Non-pigmented ciliary epithelial cell (primary cell): ENCODE measurements around the gene NCEH1.

ENCODE experiments used
- DNase-seq: peaks from one replicate; pipeline ENCODE4 v3.0.0-alpha.2; 2010; ENCODE audit warnings: low read depth

NCEH1 gene

DNA sequence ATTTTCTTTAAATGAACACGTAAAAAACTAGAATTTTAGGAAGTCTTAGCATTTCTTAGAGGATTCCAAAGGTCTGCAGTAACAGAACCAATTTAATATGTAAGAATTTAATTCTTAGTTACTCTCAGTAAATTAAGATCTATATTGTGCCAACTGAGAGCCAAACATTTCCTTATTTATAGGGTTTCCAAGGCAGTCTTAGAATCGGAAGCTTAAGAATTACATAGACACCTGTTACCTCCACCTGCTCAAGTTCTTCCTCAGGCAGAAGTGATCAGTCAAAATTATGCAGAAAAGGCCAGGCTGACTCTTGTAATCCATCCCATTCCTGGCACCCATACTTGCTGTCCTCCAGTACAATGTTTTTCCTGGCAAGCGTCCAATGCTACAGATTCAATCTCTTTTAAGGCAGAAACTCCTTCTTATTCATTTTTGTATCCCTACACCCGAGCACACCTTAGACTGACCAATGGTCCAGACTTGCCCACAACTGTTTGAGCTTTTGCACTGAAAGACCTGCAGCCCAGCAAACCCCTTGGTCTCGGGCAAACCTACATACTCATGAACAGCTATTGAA is 64.3 kb downstream of the NCEH1 start:
- DNase-seq: no peak

DNA sequence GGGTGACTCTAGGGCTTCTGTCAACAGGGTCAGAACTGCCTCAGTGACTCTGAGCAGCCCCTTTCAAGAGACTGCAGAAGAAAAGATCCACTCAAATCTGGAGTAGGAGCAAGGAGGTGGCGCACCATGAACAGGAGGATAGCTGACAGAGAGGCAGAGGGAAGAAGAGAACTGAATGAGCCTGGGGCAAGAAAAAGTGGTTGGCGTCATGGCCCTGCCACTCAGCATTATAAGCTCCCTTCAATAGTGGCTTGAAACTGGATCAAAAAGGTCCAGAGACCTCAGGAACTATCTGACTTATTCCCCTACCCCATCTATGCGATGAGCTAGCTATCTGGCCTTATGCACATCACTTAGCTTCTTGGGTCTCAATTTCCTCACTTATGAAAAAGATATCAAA is 66.6 kb downstream of the NCEH1 start:
- no peak for DNase-seq

DNA sequence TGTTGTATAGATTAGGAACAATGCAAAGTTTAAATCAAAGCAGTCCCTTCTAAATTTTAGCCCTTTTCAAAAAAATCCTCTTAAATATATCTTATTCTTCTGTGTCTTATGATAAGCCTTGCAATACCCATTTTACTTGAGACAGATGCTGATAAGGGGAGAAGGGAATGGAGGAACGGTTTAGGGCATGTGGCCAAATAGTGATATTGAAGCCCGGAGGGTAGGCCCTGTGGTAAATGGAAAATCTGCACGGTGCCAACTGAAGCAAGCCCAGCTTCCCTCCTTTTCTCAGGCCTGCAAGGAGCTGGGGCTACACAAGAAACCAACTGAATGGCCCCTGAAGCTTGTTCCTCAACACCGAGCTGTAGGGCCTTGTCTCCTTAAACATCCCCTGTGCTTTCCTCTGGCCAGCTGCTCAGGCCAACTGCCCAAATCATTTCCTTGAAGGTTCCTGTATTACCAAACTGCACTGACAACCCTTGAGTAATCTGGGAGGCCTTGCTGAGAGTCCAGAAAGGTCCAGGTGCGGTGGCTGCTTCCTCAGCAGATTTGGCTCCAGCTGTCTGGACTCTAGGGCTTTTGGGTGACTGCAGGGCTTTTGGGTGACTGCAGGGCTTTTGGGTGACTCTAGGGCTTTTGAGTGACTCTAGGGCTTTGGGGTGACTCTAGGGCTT is 67.2 kb downstream of the NCEH1 start:
- no peak for DNase-seq

DNA sequence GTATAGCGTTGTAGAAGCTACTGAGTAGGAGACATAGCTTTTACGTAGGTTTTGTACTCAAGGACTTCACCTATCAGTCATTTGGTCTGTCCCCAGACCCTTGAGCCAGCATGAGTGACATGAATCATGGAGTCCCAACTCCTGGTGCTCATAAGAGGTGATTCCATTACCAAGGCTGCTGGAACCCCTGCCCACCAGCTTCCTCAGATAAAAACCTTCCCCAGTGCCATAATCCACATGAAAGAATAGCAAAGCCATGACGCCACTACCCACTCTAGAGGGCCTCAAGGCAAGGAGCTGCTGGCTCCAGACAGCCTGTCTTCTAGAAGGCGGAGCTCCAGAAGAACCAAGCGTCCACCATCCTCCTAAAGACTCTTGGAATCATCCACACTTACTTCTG is 69.6 kb downstream of the NCEH1 start:
- no peak for DNase-seq

- no peak for DNase-seq
Observed at GRCh38 chr3:172640751-172641150, 70.1 kb downstream of the NCEH1 start.

DNA sequence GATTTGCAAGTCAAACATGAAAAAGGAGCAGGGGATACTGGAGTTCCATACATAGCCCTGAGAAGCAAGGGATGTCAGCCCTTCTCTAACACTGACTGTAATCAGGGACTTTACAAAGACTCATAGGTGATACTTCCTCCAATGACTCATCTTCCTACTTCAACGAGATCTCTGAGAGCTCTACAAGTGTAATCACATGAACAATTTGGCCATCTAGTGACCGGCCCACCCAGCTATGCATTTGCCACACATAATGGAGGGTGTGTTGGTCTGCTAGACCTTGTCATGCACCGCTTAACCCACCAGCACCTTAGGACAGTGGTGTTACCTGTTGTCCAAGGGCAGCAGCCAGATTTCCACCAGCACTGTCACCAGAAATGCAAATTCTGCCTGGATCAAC is 75.3 kb downstream of the NCEH1 start:
- no peak for DNase-seq

DNA sequence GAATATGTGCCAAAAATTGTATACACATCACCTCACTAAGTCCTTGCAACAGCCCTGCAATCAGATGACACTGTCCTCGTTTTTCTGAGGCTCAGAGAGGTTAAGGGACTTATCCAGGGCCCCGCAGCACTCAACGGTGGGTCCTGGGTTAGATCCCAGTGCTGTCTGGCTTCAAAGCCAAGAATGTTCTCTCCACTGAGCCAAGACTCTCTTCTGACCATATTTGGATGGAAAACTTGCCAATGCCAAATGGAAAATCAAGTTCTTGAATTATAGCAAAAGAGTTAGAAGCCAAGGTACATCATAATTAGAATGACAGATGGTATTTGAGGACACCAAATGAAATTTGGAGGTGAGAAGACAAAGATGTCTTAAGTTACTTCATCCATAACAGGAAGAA is 75.9 kb downstream of the NCEH1 start:
- no peak for DNase-seq

DNA sequence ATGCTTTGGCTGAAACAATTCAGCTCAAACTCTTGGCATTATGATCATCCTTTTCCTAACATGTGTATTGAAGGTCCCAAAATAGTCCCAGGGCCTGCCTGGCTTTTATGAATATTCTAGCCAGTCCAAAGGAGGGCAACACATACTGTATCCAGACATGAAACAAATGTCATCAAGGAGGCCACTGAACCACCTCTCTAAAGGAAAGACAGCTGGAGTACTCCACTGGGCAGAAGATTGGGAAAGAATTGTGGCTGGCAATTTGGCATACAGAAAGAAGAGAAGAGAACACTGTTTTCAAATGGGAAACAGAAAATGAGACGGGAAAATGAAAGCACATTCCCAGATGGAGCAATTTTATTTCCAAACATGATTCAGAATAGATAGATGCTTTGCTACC is 80.6 kb downstream of the NCEH1 start:
- DNase-seq: no peak

GRCh38 chr3:172629470-172629869 is 81.4 kb downstream of the NCEH1 start:
- no peak for DNase-seq

GRCh38 chr3:172627057-172627809 is 83.6 kb downstream of the NCEH1 start:
- DNase-seq: no peak

GRCh38 chr3:172626021-172626640 is 84.7 kb downstream of the NCEH1 start:
- no peak for DNase-seq

DNA sequence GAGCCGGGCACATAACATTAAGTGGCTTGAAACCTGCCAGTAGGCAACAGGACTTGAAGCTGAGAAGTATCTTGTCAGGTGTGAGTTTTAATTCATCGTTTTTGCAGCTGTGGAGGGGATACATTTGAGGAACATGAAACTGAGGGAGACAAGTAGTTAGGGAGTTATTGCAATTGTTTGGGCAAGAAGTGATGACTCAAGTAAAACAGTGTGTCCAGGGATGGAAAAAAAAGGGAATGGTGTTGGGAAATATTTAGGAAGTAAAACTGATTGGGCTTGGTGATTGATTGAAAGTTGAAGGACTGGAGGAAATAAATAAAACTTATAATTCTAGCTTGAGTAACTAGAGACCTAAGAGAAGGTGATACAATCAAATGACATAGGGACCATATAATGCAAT is 85.5 kb downstream of the NCEH1 start:
- DNase-seq: no peak

- DNase-seq: no peak
Observed at GRCh38 chr3:172624999-172625398, 85.9 kb downstream of the NCEH1 start.

DNA sequence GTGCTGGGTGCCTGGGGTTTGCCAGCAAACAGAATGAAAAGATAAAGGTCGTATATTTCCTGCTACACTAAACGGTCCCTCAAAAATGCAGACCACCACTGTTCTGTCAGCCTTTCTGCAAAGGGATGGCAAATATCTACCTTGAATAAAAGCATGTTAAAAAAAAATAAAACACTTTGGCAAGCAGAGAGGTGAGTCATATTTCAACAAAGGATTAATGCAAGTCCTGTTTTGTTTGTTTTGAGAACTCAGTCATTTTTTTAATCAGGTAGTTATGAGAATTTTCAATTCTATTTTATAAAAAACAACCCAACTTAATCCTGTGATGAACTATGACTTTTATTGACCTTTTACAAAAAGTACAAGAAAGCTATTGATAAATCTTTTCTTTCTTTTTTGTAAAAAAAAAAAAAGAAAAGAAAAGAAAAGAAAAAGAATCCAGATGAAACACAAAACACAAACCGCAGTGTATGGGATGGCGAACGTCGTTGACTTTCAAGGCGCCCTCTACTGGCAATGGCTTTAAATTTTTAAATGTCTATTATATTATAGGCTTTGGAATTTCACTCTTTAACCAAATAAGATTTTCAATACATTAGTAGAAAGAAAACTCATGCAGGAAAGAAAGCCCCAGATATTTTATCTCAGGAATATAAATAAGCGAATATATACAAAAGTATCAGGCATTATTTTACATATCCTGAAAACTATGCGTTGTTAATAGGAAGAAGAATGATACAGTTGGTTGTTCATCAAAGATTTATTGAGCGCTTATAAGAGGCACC is 87.8 kb downstream of the NCEH1 start:
- no peak for DNase-seq

- DNase-seq: no peak
Observed at GRCh38 chr3:172622156-172622555, 88.7 kb downstream of the NCEH1 start.

- DNase-seq: no peak
Observed at GRCh38 chr3:172617976-172618375, 92.9 kb downstream of the NCEH1 start.

DNA sequence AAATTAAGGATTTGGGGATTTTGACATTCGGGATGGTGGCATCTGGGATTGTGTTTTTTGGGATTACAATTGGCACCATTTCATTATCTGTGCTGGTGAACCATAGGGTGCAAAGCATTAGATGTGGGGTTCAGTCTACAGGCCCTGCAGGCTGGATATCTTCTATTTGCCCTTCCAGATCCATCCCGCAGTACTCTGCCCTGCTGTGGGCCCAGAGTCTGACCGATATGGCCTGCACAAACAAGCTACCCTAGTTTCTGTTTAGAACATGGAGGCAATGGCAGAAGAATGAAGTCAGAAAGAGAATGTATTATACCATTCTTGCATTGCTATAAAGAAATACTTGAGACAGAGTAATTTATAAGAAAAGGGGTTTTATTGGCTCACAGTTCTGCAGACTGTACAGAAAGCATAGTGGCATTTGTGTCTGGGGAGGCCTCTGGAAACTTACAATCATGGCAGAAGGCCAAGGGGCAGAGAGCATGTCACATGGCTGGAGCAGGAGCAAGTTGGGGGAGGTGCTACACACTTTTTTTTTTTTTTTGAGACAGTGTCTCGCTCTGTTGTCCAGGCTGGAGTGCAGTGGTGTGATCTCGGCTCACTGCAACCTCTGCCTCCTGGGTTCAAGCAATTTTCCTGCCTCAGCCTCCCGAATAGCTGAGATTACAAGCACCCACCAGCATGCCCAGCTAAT is 93.7 kb downstream of the NCEH1 start:
- DNase-seq: no peak

- DNase-seq: no peak
Observed at GRCh38 chr3:172616031-172616461, 94.8 kb downstream of the NCEH1 start.

DNA sequence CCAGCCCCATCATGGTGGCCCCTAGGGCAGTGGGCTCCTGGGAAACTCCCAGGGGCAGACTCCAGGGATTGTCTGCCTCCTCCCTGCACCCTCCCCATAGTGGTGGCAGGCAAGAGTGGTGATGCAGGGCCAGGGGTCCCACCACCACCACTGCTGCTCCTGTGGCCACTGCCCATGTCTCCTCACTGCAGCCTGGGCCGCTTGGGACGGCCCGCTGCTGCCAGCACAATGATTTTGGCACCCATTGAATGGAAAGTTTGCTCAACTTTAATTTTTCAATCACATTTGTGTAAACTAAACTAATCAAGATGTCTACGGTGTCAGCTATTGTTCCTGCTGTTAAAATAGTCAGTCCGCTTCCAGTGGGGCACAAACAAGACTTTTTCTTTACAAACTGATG is 95.6 kb downstream of the NCEH1 start:
- DNase-seq: no peak

- no peak for DNase-seq
Observed at GRCh38 chr3:172614340-172615274, 96.3 kb downstream of the NCEH1 start.
